ENCODE measurements around the gene DDX54.
A peak's percentile ranks its signal among the peaks of the same experiment; 100 is the strongest.

DDX54 gene

GRCh38 chr12:113216027-113216426, 30.7 kb upstream of the DDX54 start:
- Histone ChIP-seq H3K4me1 (ENCODE audit: insufficient read depth, low read length, severe bottlenecking) (peaks cover 88% of the 10 kb centered on the region), H3K4me3 (ENCODE audit: low read depth, low read length, poor library complexity, severe bottlenecking) (peak overlapping the region; percentile 30), H3K4me2 (ENCODE audit: low read length) (peak overlapping the region; percentile 63), H3F3A (ENCODE audit: insufficient read depth, low read length) (0 out of 2 replicates have a peak, but pooled peaks cover 10% of the 10 kb centered on the region), H3K9me3 (ENCODE audit: low read length) (no peaks in the 10 kb centered on the region), H3K79me2 (ENCODE audit: insufficient read depth, low read length) (peaks cover 10% of the 10 kb centered on the region), H3K27ac (ENCODE audit: low read depth, low read length, poor library complexity, severe bottlenecking) (peak overlapping the region; percentile 95), H2AFZ (ENCODE audit: low read length) (no peak overlapping the region), H4K20me1 (ENCODE audit: insufficient read depth, low read length) (no peaks in the 10 kb centered on the region), H3K9ac (ENCODE audit: low read length) (peak overlapping the region; percentile 49), H3K36me3 (ENCODE audit: insufficient read depth, low read length) (peaks cover 21% of the 10 kb centered on the region; the same call in 1 of the 2 replicates), H3K27me3 (ENCODE audit: insufficient read depth, low read length) (no peaks in the 10 kb centered on the region), H3K9me2 (ENCODE audit: low read depth, low read length) (no peaks in the 10 kb centered on the region)
- TF ChIP-seq CTCF (IDR thresholded peaks at IDR 0.05; ENCODE audit: low read length) (no peak), EZH2 (IDR thresholded peaks at IDR 0.05; ENCODE audit: borderline replicate concordance, low read length) (no peak)

GRCh38 chr12:113214895-113215400, 29.7 kb upstream of the DDX54 start:
- peaks cover 13% of the 10 kb centered on the region for H3K79me2 ChIP-seq (ENCODE audit: insufficient read depth, low read length)
- H4K20me1 ChIP-seq (ENCODE audit: insufficient read depth, low read length), result no peaks in the 10 kb centered on the region
- H3K9ac ChIP-seq (ENCODE audit: low read length), result peak overlapping the region; percentile 49; the same call in 1 of the 2 replicates
- peak overlapping the region; percentile 30 for H3K4me3 ChIP-seq (ENCODE audit: low read depth, low read length, poor library complexity, severe bottlenecking)
- peak overlapping the region; percentile 63 for H3K4me2 ChIP-seq (ENCODE audit: low read length)
- H3K27me3 ChIP-seq (ENCODE audit: insufficient read depth, low read length), result no peaks in the 10 kb centered on the region
- H3K9me3 ChIP-seq (ENCODE audit: low read length), result no peaks in the 10 kb centered on the region
- H3K36me3 ChIP-seq (ENCODE audit: insufficient read depth, low read length), result peaks cover 27% of the 10 kb centered on the region; the same call in 1 of the 2 replicates
- H2AFZ ChIP-seq (ENCODE audit: low read length), result no peak overlapping the region
- peak overlapping the region; percentile 95 for H3K27ac ChIP-seq (ENCODE audit: low read depth, low read length, poor library complexity, severe bottlenecking)
- H3K4me1 ChIP-seq (ENCODE audit: insufficient read depth, low read length, severe bottlenecking), result peaks cover 95% of the 10 kb centered on the region
- H3K9me2 ChIP-seq (ENCODE audit: low read depth, low read length), result no peaks in the 10 kb centered on the region
- TF ChIP-seq CTCF (IDR thresholded peaks at IDR 0.05; ENCODE audit: low read length) (no peak), EZH2 (IDR thresholded peaks at IDR 0.05; ENCODE audit: borderline replicate concordance, low read length) (no peak)
- 0 out of 2 replicates have a peak, but pooled peaks cover 13% of the 10 kb centered on the region for H3F3A ChIP-seq (ENCODE audit: insufficient read depth, low read length)

- Histone ChIP-seq H3K9ac (ENCODE audit: low read length) (peak overlapping the region; percentile 83; the same call in 1 of the 2 replicates), H3K36me3 (ENCODE audit: insufficient read depth, low read length) (peaks cover 42% of the 10 kb centered on the region), H3K9me3 (ENCODE audit: low read length) (no peaks in the 10 kb centered on the region), H3K4me3 (ENCODE audit: low read depth, low read length, poor library complexity, severe bottlenecking) (no peak overlapping the region), H3K27ac (ENCODE audit: low read depth, low read length, poor library complexity, severe bottlenecking) (peak overlapping the region; percentile 99), H3F3A (ENCODE audit: insufficient read depth, low read length) (0 out of 2 replicates have a peak, but pooled peaks cover 9% of the 10 kb centered on the region), H3K4me2 (ENCODE audit: low read length) (peak overlapping the region; percentile 66; the same call in 1 of the 2 replicates), H3K27me3 (ENCODE audit: insufficient read depth, low read length) (no peaks in the 10 kb centered on the region), H4K20me1 (ENCODE audit: insufficient read depth, low read length) (no peaks in the 10 kb centered on the region), H3K9me2 (ENCODE audit: low read depth, low read length) (no peaks in the 10 kb centered on the region), H3K79me2 (ENCODE audit: insufficient read depth, low read length) (peaks cover 13% of the 10 kb centered on the region; the same call in 1 of the 2 replicates), H3K4me1 (ENCODE audit: insufficient read depth, low read length, severe bottlenecking) (peaks cover 92% of the 10 kb centered on the region), H2AFZ (ENCODE audit: low read length) (no peak overlapping the region)
- TF ChIP-seq CTCF (IDR thresholded peaks at IDR 0.05; ENCODE audit: low read length), result no peak
- no peak for TF ChIP-seq EZH2 (IDR thresholded peaks at IDR 0.05; ENCODE audit: borderline replicate concordance, low read length)
These were observed 25.9 kb upstream of the DDX54 start for GRCh38 chr12:113211160-113211559.
